Neural progenitor cell (in vitro differentiated cells): ENCODE measurements around the gene L2HGDH. TPM values are rescaled to one million over a fixed set of nuclear protein-coding genes. Genes with fewer than 3 reads are reported as not detected.

Source experiments
- DNase-seq: peaks from one replicate; pipeline ENCODE4 v3.0.0-alpha.2; 2016; ENCODE audit warnings: low spot score
- H2AFZ ChIP-seq: fragments of 200-600 bp; sonication (generic); replicated peaks from 2 replicates; pipeline ENCODE4 v1.6.1; 2016; ENCODE audit warnings: antibody characterized with exemption
- H3F3A ChIP-seq: fragments of 200-600 bp; sonication (generic); 2 replicates; pipeline ENCODE4 v1.6.1; 2016; ENCODE audit warnings: antibody characterized with exemption, low read depth
- H3K27ac ChIP-seq: fragments of 200-600 bp; sonication (generic); 2 replicates; pipeline ENCODE4 v1.5.1; 2016; ENCODE audit warnings: mild to moderate bottlenecking
- H3K27me3 ChIP-seq: fragments of 200-600 bp; sonication (generic); 2 replicates; pipeline ENCODE4 v1.6.1; 2016; ENCODE audit warnings: mild to moderate bottlenecking, moderate library complexity
- H3K36me3 ChIP-seq: fragments of 200-600 bp; sonication (generic); 2 replicates; pipeline ENCODE4 v1.5.1; 2016
- H3K4me1 ChIP-seq: fragments of 200-600 bp; sonication (generic); 2 replicates; pipeline ENCODE4 v1.6.1; 2016; ENCODE audit warnings: mixed run types
- H3K4me2 ChIP-seq: fragments of 200-600 bp; sonication (generic); 2 replicates; pipeline ENCODE4 v1.6.1; 2016
- H3K4me3 ChIP-seq: fragments of 200-600 bp; sonication (generic); 2 replicates; pipeline ENCODE4 v1.5.1; 2016
- H3K79me2 ChIP-seq: fragments of 200-600 bp; sonication (generic); 2 replicates; pipeline ENCODE4 v1.6.1; 2016; ENCODE audit warnings: low read depth
- H3K9ac ChIP-seq: fragments of 200-600 bp; sonication (generic); 2 replicates; pipeline ENCODE4 v1.6.1; 2016
- H3K9me3 ChIP-seq: fragments of 200-600 bp; sonication (generic); 2 replicates; pipeline ENCODE4 v1.5.1; 2016; ENCODE audit warnings: low read depth
- H4K20me1 ChIP-seq: fragments of 200-600 bp; sonication (generic); 2 replicates; pipeline ENCODE4 v1.6.1; 2016; ENCODE audit warnings: low read depth
- H3K27ac Mint-ChIP-seq: 3 replicates; pipeline ENCODE4 v1.8.0; 2021; ENCODE audit warnings: mixed read lengths
- H3K27me3 Mint-ChIP-seq: 2 replicates; pipeline ENCODE4 v1.8.0; 2022; ENCODE audit warnings: low read depth, mild to moderate bottlenecking, inconsistent platforms, moderate library complexity, mixed read lengths; ENCODE audit not compliant: insufficient read depth
- H3K36me3 Mint-ChIP-seq: 3 replicates; pipeline ENCODE4 v1.8.0; 2021; ENCODE audit warnings: mixed read lengths
- H3K4me1 Mint-ChIP-seq: 3 replicates; pipeline ENCODE4 v1.8.0; 2021; ENCODE audit warnings: mixed read lengths
- H3K4me3 Mint-ChIP-seq: 3 replicates; pipeline ENCODE4 v1.8.0; 2021; ENCODE audit warnings: mild to moderate bottlenecking, moderate library complexity, mixed read lengths
- H3K9me3 Mint-ChIP-seq: 3 replicates; pipeline ENCODE4 v1.8.0; 2020; ENCODE audit warnings: mixed read lengths
- EZH2 ChIP-seq: fragments of 200-600 bp; sonication (generic); IDR thresholded peaks from 2 replicates; pipeline ENCODE4 v1.6.1; 2017; ENCODE audit warnings: antibody characterized with exemption, mild to moderate bottlenecking, moderate library complexity
- EZH2phosphoT487 ChIP-seq: fragments of 200-600 bp; sonication (generic); IDR thresholded peaks from 2 replicates; pipeline ENCODE4 v1.6.1; 2017; ENCODE audit warnings: antibody characterized with exemption
- total RNA-seq: library from RNA; depleted of rRNA; stranded (reverse); fragments of >200 nt; gene quantifications from 2 replicates; pipeline ENCODE4 v1.2.3, GENCODE V29; 2015; ENCODE audit warnings: low replicate concordance
- TF ChIP-seq, protein P1 (sequence below): fragments of 200-600 bp; sonication (generic); IDR thresholded peaks from 2 replicates; pipeline ENCODE4 v1.5.1; 2017; ENCODE audit warnings: antibody characterized with exemption, mild to moderate bottlenecking

Gene L2HGDH
- total RNA-seq, 1 donor from 2014 or later, result 14.0 TPM

- no peak for DNase-seq
- Mint-ChIP-seq H3K27ac (no peak overlapping the region), H3K4me3 (no peak overlapping the region), H3K36me3 (no peaks in the 10 kb centered on the region), H3K9me3 (no peaks in the 10 kb centered on the region), H3K27me3 (no peaks in the 10 kb centered on the region), H3K4me1 (no peaks in the 10 kb centered on the region)
- H3K9ac ChIP-seq, result peak overlapping the region; percentile 42
- no peaks in the 10 kb centered on the region for H4K20me1 ChIP-seq
- no peaks in the 10 kb centered on the region for H3K79me2 ChIP-seq
- H3K4me1 ChIP-seq, result no peaks in the 10 kb centered on the region
- H3K27ac ChIP-seq, result no peak overlapping the region
- no peak overlapping the region for H3K4me3 ChIP-seq
- no peaks in the 10 kb centered on the region for H3F3A ChIP-seq
- H3K36me3 ChIP-seq, result no peaks in the 10 kb centered on the region
- TF ChIP-seq EZH2phosphoT487 (no peak), EZH2 (no peak)
- TF ChIP-seq, protein P1, sequence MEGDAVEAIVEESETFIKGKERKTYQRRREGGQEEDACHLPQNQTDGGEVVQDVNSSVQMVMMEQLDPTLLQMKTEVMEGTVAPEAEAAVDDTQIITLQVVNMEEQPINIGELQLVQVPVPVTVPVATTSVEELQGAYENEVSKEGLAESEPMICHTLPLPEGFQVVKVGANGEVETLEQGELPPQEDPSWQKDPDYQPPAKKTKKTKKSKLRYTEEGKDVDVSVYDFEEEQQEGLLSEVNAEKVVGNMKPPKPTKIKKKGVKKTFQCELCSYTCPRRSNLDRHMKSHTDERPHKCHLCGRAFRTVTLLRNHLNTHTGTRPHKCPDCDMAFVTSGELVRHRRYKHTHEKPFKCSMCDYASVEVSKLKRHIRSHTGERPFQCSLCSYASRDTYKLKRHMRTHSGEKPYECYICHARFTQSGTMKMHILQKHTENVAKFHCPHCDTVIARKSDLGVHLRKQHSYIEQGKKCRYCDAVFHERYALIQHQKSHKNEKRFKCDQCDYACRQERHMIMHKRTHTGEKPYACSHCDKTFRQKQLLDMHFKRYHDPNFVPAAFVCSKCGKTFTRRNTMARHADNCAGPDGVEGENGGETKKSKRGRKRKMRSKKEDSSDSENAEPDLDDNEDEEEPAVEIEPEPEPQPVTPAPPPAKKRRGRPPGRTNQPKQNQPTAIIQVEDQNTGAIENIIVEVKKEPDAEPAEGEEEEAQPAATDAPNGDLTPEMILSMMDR, result no peak
- H3K9me3 ChIP-seq, result no peaks in the 10 kb centered on the region
- no peaks in the 10 kb centered on the region for H3K27me3 ChIP-seq
- H3K4me2 ChIP-seq, result no peak overlapping the region
- no peak overlapping the region for H2AFZ ChIP-seq
Measured at GRCh38 chr14:50262865-50263264, 49.2 kb downstream of the L2HGDH start.

- TF ChIP-seq, protein P1, result peak; percentile 48
- TF ChIP-seq EZH2, result no peak
- H3K4me1 Mint-ChIP-seq, result no peaks in the 10 kb centered on the region
- H3K79me2 ChIP-seq, result no peaks in the 10 kb centered on the region
- H3K4me2 ChIP-seq, result no peak overlapping the region
- no peaks in the 10 kb centered on the region for H3K4me1 ChIP-seq
- H3K27me3 ChIP-seq, result no peaks in the 10 kb centered on the region
- no peaks in the 10 kb centered on the region for H3K9me3 Mint-ChIP-seq
- H3K36me3 Mint-ChIP-seq, result peaks cover 3% of the 10 kb centered on the region
- no peaks in the 10 kb centered on the region for H3K27me3 Mint-ChIP-seq
- H2AFZ ChIP-seq, result no peak overlapping the region
- no peak overlapping the region for H3K27ac ChIP-seq
- no peak overlapping the region for H3K4me3 ChIP-seq
- no peaks in the 10 kb centered on the region for H3F3A ChIP-seq
- peak; percentile 26 for DNase-seq
- no peaks in the 10 kb centered on the region for H4K20me1 ChIP-seq
- H3K4me3 Mint-ChIP-seq, result no peak overlapping the region
- H3K27ac Mint-ChIP-seq, result no peak overlapping the region
- H3K9ac ChIP-seq, result no peak overlapping the region
- no peaks in the 10 kb centered on the region for H3K36me3 ChIP-seq
- H3K9me3 ChIP-seq, result no peaks in the 10 kb centered on the region
Measured at GRCh38 chr14:50260511-50260910, 51.5 kb downstream of the L2HGDH start.

DNA sequence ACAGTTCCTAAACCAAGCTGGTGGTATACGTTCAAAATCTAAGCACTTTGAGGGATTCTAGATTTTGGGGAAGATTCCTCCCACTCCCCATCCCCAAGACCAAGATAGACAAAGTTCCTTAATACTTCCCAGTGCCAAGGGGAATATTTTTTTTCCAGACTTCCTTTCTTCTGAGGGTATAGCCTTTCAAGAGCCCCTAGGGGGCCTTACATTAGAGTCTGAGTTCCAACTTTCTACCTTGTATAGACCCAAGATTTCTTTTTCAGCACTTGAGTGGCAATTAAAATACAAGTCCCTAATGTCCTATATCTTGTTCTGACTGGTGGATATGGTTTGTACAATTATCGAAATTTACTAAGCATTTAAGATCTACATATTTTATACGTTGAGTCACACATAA, 52.0 kb downstream of the L2HGDH start:
- no peaks in the 10 kb centered on the region for H3K79me2 ChIP-seq
- H3K4me2 ChIP-seq, result no peak overlapping the region
- no peaks in the 10 kb centered on the region for H3F3A ChIP-seq
- H3K4me3 Mint-ChIP-seq, result no peak overlapping the region
- H3K4me1 ChIP-seq, result no peaks in the 10 kb centered on the region
- H3K36me3 Mint-ChIP-seq, result peaks cover 3% of the 10 kb centered on the region
- H3K27me3 ChIP-seq, result no peaks in the 10 kb centered on the region
- H3K36me3 ChIP-seq, result no peaks in the 10 kb centered on the region
- H2AFZ ChIP-seq, result no peak overlapping the region
- H3K27ac ChIP-seq, result no peak overlapping the region
- H3K9ac ChIP-seq, result no peak overlapping the region
- H3K4me3 ChIP-seq, result no peak overlapping the region
- H3K27ac Mint-ChIP-seq, result no peak overlapping the region
- H3K27me3 Mint-ChIP-seq, result no peaks in the 10 kb centered on the region
- no peaks in the 10 kb centered on the region for H3K4me1 Mint-ChIP-seq
- no peaks in the 10 kb centered on the region for H3K9me3 Mint-ChIP-seq
- TF ChIP-seq EZH2 (no peak), EZH2phosphoT487 (no peak)
- TF ChIP-seq, protein P1, result no peak
- DNase-seq, result no peak
- H4K20me1 ChIP-seq, result no peaks in the 10 kb centered on the region
- H3K9me3 ChIP-seq, result no peaks in the 10 kb centered on the region

GRCh38 chr14:50257732-50258131, 54.3 kb downstream of the L2HGDH start:
- H4K20me1 ChIP-seq, result no peaks in the 10 kb centered on the region
- no peaks in the 10 kb centered on the region for H3K9me3 Mint-ChIP-seq
- no peak overlapping the region for H3K27ac ChIP-seq
- no peak overlapping the region for H3K27ac Mint-ChIP-seq
- H3K4me1 ChIP-seq, result no peaks in the 10 kb centered on the region
- H3K36me3 ChIP-seq, result peaks cover under 1% of the 10 kb centered on the region
- H3K27me3 ChIP-seq, result no peaks in the 10 kb centered on the region
- H3K4me3 Mint-ChIP-seq, result no peak overlapping the region
- TF ChIP-seq, protein P1, result no peak
- DNase-seq, result no peak
- no peaks in the 10 kb centered on the region for H3K79me2 ChIP-seq
- no peak overlapping the region for H3K4me2 ChIP-seq
- H3K4me1 Mint-ChIP-seq, result no peaks in the 10 kb centered on the region
- no peaks in the 10 kb centered on the region for H3F3A ChIP-seq
- H2AFZ ChIP-seq, result no peak overlapping the region
- H3K27me3 Mint-ChIP-seq, result no peaks in the 10 kb centered on the region
- H3K4me3 ChIP-seq, result no peak overlapping the region
- no peak overlapping the region for H3K9ac ChIP-seq
- H3K36me3 Mint-ChIP-seq, result peaks cover 3% of the 10 kb centered on the region
- no peaks in the 10 kb centered on the region for H3K9me3 ChIP-seq
